HG02970 (cell line): ENCODE data around the gene TSHZ3.

Experiments
- ATAC-seq: cut with Tn5 transposase; IDR thresholded peaks from one replicate; pipeline ENCODE4 v1.9.1; 2021; ENCODE audit warnings: mild to moderate bottlenecking, moderate library complexity, moderate number of reproducible peaks; ENCODE audit not compliant: unreplicated experiment, low FRiP score

TSHZ3 gene

GRCh38 chr19:31290931-31291590 is 58.2 kb downstream of the TSHZ3 start:
- ATAC-seq, result no peak

- ATAC-seq, result no peak
Observed at GRCh38 chr19:31289976-31290375, 59.3 kb downstream of the TSHZ3 start.

GRCh38 chr19:31289381-31289880 is 59.8 kb downstream of the TSHZ3 start:
- no peak for ATAC-seq

GRCh38 chr19:31286491-31286890 is 62.7 kb downstream of the TSHZ3 start:
- ATAC-seq, result no peak

GRCh38 chr19:31285744-31286143 is 63.5 kb downstream of the TSHZ3 start:
- no peak for ATAC-seq

GRCh38 chr19:31284621-31285020 is 64.6 kb downstream of the TSHZ3 start:
- no peak for ATAC-seq

GRCh38 chr19:31283701-31284100 is 65.5 kb downstream of the TSHZ3 start:
- no peak for ATAC-seq

GRCh38 chr19:31282346-31282745 is 66.9 kb downstream of the TSHZ3 start:
- no peak for ATAC-seq

- ATAC-seq, result no peak
Observed at GRCh38 chr19:31280287-31281006, 68.8 kb downstream of the TSHZ3 start.

- ATAC-seq, result no peak
Observed at GRCh38 chr19:31279436-31279765, 69.8 kb downstream of the TSHZ3 start.

- no peak for ATAC-seq
Observed at GRCh38 chr19:31278555-31279435, 70.4 kb downstream of the TSHZ3 start.

- ATAC-seq, result no peak
Observed at GRCh38 chr19:31277516-31277915, 71.7 kb downstream of the TSHZ3 start.

GRCh38 chr19:31276831-31277230 is 72.4 kb downstream of the TSHZ3 start:
- ATAC-seq, result no peak

GRCh38 chr19:31275068-31275334 is 74.2 kb downstream of the TSHZ3 start:
- ATAC-seq, result no peak

- no peak for ATAC-seq
Observed at GRCh38 chr19:31274251-31275067, 74.8 kb downstream of the TSHZ3 start.

- no peak for ATAC-seq
Observed at GRCh38 chr19:31272583-31273106, 76.6 kb downstream of the TSHZ3 start.

GRCh38 chr19:31271306-31271911 is 77.8 kb downstream of the TSHZ3 start:
- no peak for ATAC-seq

GRCh38 chr19:31270897-31271296 is 78.3 kb downstream of the TSHZ3 start:
- ATAC-seq, result no peak

GRCh38 chr19:31269425-31270127 is 79.7 kb downstream of the TSHZ3 start:
- no peak for ATAC-seq
